MM.1S (cell line): ENCODE results near the gene GAS7.

ENCODE experiments used
- EZH2 ChIP-seq: fragments of 300-600 bp; sonication (generic); optimal IDR thresholded peaks from 2 replicates; pipeline ENCODE3; 2017; ENCODE audit warnings: low read depth, mild to moderate bottlenecking, antibody characterized with exemption, low read length, mixed read lengths
- EZH2phosphoT487 ChIP-seq: fragments of 300-600 bp; sonication (generic); IDR thresholded peaks from 2 replicates; pipeline ENCODE4 v1.6.1; 2018; ENCODE audit warnings: antibody characterized with exemption, low read length
- TF ChIP-seq, protein P1 (sequence below): fragments of 300-600 bp; sonication (generic); IDR thresholded peaks from 2 replicates; pipeline ENCODE4 v1.5.1; 2016; ENCODE audit warnings: antibody characterized with exemption, low read length, mixed read lengths

- TF ChIP-seq, protein P1, sequence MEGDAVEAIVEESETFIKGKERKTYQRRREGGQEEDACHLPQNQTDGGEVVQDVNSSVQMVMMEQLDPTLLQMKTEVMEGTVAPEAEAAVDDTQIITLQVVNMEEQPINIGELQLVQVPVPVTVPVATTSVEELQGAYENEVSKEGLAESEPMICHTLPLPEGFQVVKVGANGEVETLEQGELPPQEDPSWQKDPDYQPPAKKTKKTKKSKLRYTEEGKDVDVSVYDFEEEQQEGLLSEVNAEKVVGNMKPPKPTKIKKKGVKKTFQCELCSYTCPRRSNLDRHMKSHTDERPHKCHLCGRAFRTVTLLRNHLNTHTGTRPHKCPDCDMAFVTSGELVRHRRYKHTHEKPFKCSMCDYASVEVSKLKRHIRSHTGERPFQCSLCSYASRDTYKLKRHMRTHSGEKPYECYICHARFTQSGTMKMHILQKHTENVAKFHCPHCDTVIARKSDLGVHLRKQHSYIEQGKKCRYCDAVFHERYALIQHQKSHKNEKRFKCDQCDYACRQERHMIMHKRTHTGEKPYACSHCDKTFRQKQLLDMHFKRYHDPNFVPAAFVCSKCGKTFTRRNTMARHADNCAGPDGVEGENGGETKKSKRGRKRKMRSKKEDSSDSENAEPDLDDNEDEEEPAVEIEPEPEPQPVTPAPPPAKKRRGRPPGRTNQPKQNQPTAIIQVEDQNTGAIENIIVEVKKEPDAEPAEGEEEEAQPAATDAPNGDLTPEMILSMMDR = no peak
- no peak for TF ChIP-seq EZH2
- no peak for TF ChIP-seq EZH2phosphoT487
Observed at GRCh38 chr17:10241781-10242180, 43.4 kb upstream of the GAS7 start.
